Suprapubic skin (tissue), 4 donors: Measurements from ENCODE around the gene LRMDA.

Experiments used
- CTCF ChIP-seq, 2 donors: fragments of 200-600 bp in 1 of 2; fragments of 450-650 bp in 1 of 2; sonication (generic) in 1 of 2; IDR thresholded peaks; one replicate each; pipeline ENCODE4 v1.5.1; 2016 to 2019; ENCODE audit warnings: antibody characterized with exemption in 2 of 2, mild to moderate bottlenecking in 1 of 2, moderate library complexity in 1 of 2
- POLR2A ChIP-seq, 2 donors: fragments of 450-650 bp; IDR thresholded peaks; one replicate each; pipeline ENCODE4 v1.6.1; 2017; ENCODE audit warnings: antibody characterized with exemption in 2 of 2, mild to moderate bottlenecking in 2 of 2, moderate library complexity in 2 of 2
- POLR2AphosphoS5 ChIP-seq, 3 donors: sonication (generic); formaldehyde crosslinking; IDR thresholded peaks; one replicate each; pipeline ENCODE4 v1.6.1; 2017; ENCODE audit warnings: antibody characterized with exemption in 3 of 3

GRCh38 chr10:76298329-76298728 lies 866.9 kb downstream of the LRMDA start:
- TF ChIP-seq CTCF (IDR thresholded peaks at IDR 0.05) (no peak), POLR2A (IDR thresholded peaks at IDR 0.05) (no peak), POLR2AphosphoS5 (IDR thresholded peaks at IDR 0.05) (no peak)
